IPS DF 6.9 (cell line): ENCODE data around the gene CTNNA2.

Experiments used
- DNase-seq: peaks from one replicate; pipeline ENCODE4 v3.0.0-alpha.2; 2013; ENCODE audit warnings: low read depth, low spot score
- H3K27ac ChIP-seq: one replicate; pipeline ENCODE4 v1.5.1; 2013; ENCODE audit warnings: low read length, control low read depth
- H3K27me3 ChIP-seq: 2 replicates; pipeline ENCODE4 v1.6.1; 2013; ENCODE audit warnings: mild to moderate bottlenecking, low read length; ENCODE audit not compliant: control insufficient read depth, insufficient read depth
- H3K36me3 ChIP-seq: 2 replicates; pipeline ENCODE4 v1.6.1; 2013; ENCODE audit warnings: low read length; ENCODE audit not compliant: control insufficient read depth, insufficient read depth
- H3K4me1 ChIP-seq: 2 replicates; pipeline ENCODE4 v1.6.1; 2013; ENCODE audit warnings: low read length; ENCODE audit not compliant: control insufficient read depth, insufficient read depth
- H3K4me3 ChIP-seq: 2 replicates; pipeline ENCODE4 v1.5.1; 2013; ENCODE audit warnings: mild to moderate bottlenecking, low read length
- H3K9me3 ChIP-seq: 2 replicates; pipeline ENCODE4 v1.6.1; 2013; ENCODE audit warnings: low read length, inconsistent platforms; ENCODE audit not compliant: control insufficient read depth, insufficient read depth
- WGBS: extraction: QIAGEN DNeasy Blood & Tissue Kit; methylation state at CpG from one replicate; pipeline ENCODE4 v1.1.7; 2013; ENCODE audit warnings: mixed read lengths, missing lambda C conversion rate; ENCODE audit not compliant: insufficient read length, insufficient coverage; 5-methylcytosine and 5-hydroxymethylcytosine counted together

Gene CTNNA2

DNA sequence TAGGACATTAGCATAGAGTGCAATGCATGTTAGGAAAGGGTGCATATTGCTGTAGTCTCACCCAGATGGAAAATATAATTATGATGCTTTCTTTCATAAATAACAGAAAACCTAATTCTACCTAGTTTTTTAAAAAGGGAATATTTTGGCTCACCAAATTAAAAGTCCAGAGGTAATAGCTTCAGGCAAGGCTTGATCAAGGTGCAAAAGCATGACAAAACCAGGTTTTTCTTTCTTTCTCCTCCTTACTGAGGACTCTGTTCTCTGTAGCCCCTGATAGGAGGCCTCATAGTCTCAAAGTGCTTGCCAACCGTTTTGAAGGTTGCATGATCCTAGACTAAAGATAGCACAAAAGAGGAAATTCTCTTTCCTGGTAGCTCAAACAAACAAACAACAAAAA is 349.9 kb downstream of the CTNNA2 start:
- no peaks in the 10 kb centered on the region for H3K27me3 ChIP-seq
- no peak overlapping the region for H3K4me3 ChIP-seq
- DNase-seq, result no peak
- H3K4me1 ChIP-seq, result no peaks in the 10 kb centered on the region
- no peak overlapping the region for H3K27ac ChIP-seq
- H3K36me3 ChIP-seq, result no peaks in the 10 kb centered on the region
- no peaks in the 10 kb centered on the region for H3K9me3 ChIP-seq
- no CpG with 5 or more reads among the region's 1 CpG for WGBS

GRCh38 chr2:79872656-79873055 is 359.8 kb downstream of the CTNNA2 start:
- Histone ChIP-seq H3K9me3 (no peaks in the 10 kb centered on the region), H3K27ac (no peak overlapping the region), H3K36me3 (no peaks in the 10 kb centered on the region), H3K4me3 (no peak overlapping the region), H3K4me1 (no peaks in the 10 kb centered on the region; the same call in 1 of the 2 replicates), H3K27me3 (no peaks in the 10 kb centered on the region)
- DNase-seq, result no peak
- no CpG with 5 or more reads among the region's 2 CpGs for WGBS

DNA sequence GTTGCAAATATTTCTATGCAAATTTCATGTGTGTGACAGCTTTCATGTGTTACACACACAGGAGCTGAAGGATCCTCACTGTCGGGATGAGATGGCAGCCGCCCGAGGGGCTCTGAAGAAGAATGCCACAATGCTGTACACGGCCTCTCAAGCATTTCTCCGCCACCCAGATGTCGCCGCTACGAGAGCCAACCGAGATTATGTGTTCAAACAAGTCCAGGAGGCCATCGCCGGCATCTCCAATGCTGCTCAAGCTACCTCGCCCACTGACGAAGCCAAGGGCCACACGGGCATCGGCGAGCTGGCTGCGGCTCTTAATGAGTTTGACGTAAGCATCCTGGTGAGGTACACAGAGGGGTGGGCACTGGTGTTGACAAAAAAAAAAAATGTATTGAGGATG is 361.2 kb downstream of the CTNNA2 start:
- no peaks in the 10 kb centered on the region for H3K36me3 ChIP-seq
- DNase-seq, result no peak
- H3K27me3 ChIP-seq, result no peaks in the 10 kb centered on the region
- no peaks in the 10 kb centered on the region; the same call in 1 of the 2 replicates for H3K4me1 ChIP-seq
- no CpG with 5 or more reads among the region's 18 CpGs for WGBS
- no peak overlapping the region for H3K4me3 ChIP-seq
- no peak overlapping the region for H3K27ac ChIP-seq
- no peaks in the 10 kb centered on the region for H3K9me3 ChIP-seq

DNA sequence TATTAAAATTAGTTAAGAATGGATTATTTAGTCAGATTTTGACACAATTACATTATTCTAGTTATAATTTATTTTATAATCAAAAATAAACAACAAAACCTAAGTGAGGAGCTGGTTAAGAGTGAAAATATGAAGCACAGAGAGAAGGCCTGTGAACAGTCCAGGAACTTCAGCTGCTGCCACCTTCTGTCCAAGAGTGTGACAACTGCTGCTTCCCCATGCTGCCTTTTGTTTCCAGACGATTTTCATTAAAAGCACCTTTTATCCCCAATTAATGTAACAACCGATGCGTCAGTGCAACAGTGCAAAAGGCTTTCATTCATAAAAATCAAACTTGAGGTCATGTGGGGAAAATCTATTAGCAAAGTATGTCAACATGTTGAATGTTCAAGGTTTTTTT is 363.6 kb downstream of the CTNNA2 start:
- no peaks in the 10 kb centered on the region; the same call in 1 of the 2 replicates for H3K4me1 ChIP-seq
- no peaks in the 10 kb centered on the region for H3K9me3 ChIP-seq
- no peaks in the 10 kb centered on the region for H3K27me3 ChIP-seq
- no peak overlapping the region for H3K27ac ChIP-seq
- no peak overlapping the region for H3K4me3 ChIP-seq
- no CpG with 5 or more reads among the region's 3 CpGs for WGBS
- no peak for DNase-seq
- no peaks in the 10 kb centered on the region for H3K36me3 ChIP-seq

- no CpG with 5 or more reads among the region's 6 CpGs for WGBS
- Histone ChIP-seq H3K9me3 (no peaks in the 10 kb centered on the region), H3K4me3 (no peak overlapping the region), H3K36me3 (no peaks in the 10 kb centered on the region), H3K27me3 (no peaks in the 10 kb centered on the region), H3K27ac (no peak overlapping the region), H3K4me1 (no peaks in the 10 kb centered on the region; the same call in 1 of the 2 replicates)
- no peak for DNase-seq
Observed at GRCh38 chr2:79882548-79882947, 369.7 kb downstream of the CTNNA2 start.

- no peak overlapping the region for H3K4me3 ChIP-seq
- no peaks in the 10 kb centered on the region for H3K4me1 ChIP-seq
- no peaks in the 10 kb centered on the region for H3K27me3 ChIP-seq
- DNase-seq, result no peak
- no peak overlapping the region for H3K27ac ChIP-seq
- WGBS, result no CpG with 5 or more reads among the region's 7 CpGs
- H3K9me3 ChIP-seq, result no peaks in the 10 kb centered on the region
- H3K36me3 ChIP-seq, result no peaks in the 10 kb centered on the region
Observed at GRCh38 chr2:79887747-79888374, 375.0 kb downstream of the CTNNA2 start.

DNA sequence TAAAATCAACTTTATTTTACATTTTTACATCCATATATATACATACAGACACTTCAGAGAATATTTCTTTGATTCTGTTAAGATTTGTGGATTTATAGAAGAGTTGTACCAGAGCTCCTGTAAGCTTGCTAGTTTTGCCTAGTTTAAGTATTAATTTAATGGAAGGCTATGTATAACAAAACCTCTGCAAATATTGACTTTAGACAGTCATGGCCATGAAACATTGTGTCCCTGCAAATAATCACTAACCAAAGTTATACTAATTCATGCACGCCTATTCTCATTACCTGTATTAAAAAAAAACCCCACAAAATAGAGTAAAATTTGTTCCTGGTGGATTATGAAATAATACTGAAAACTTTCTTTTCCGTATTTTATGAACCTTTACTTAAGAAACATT is 379.3 kb downstream of the CTNNA2 start:
- H3K4me3 ChIP-seq, result no peak overlapping the region
- no peaks in the 10 kb centered on the region for H3K36me3 ChIP-seq
- DNase-seq, result no peak
- H3K9me3 ChIP-seq, result no peaks in the 10 kb centered on the region
- H3K4me1 ChIP-seq, result no peaks in the 10 kb centered on the region
- no peak overlapping the region for H3K27ac ChIP-seq
- H3K27me3 ChIP-seq, result no peaks in the 10 kb centered on the region
- WGBS, result no CpG with 5 or more reads among the region's 2 CpGs

DNA sequence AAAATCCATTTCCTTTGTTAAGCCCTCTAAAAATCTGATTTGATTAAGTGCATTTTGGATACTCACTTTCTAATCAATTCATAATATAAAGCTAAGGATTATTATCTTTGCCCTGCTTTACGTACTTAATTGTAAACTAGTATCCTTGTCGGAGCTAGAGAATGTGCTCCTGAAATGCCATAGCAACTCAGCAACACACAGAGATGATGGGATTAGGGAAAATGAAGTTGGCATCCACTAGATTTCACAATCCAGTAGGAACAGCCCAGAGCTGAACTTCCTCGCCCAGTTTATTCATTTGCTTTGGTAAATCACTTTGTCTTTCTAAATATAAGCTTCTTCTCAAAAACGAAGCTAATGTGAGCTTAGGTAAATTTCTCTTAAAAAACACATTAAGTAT is 386.3 kb downstream of the CTNNA2 start:
- DNase-seq, result no peak
- Histone ChIP-seq H3K4me3 (no peak overlapping the region), H3K36me3 (no peaks in the 10 kb centered on the region), H3K9me3 (no peaks in the 10 kb centered on the region), H3K4me1 (no peaks in the 10 kb centered on the region), H3K27me3 (no peaks in the 10 kb centered on the region), H3K27ac (no peak overlapping the region)
- no CpG with 5 or more reads among the region's 4 CpGs for WGBS

- H3K36me3 ChIP-seq, result no peaks in the 10 kb centered on the region
- no peaks in the 10 kb centered on the region for H3K27me3 ChIP-seq
- H3K4me1 ChIP-seq, result no peaks in the 10 kb centered on the region
- H3K27ac ChIP-seq, result no peak overlapping the region
- no peaks in the 10 kb centered on the region for H3K9me3 ChIP-seq
- H3K4me3 ChIP-seq, result no peak overlapping the region
- no peak for DNase-seq
Observed at GRCh38 chr2:79901161-79901560, 388.3 kb downstream of the CTNNA2 start.

DNA sequence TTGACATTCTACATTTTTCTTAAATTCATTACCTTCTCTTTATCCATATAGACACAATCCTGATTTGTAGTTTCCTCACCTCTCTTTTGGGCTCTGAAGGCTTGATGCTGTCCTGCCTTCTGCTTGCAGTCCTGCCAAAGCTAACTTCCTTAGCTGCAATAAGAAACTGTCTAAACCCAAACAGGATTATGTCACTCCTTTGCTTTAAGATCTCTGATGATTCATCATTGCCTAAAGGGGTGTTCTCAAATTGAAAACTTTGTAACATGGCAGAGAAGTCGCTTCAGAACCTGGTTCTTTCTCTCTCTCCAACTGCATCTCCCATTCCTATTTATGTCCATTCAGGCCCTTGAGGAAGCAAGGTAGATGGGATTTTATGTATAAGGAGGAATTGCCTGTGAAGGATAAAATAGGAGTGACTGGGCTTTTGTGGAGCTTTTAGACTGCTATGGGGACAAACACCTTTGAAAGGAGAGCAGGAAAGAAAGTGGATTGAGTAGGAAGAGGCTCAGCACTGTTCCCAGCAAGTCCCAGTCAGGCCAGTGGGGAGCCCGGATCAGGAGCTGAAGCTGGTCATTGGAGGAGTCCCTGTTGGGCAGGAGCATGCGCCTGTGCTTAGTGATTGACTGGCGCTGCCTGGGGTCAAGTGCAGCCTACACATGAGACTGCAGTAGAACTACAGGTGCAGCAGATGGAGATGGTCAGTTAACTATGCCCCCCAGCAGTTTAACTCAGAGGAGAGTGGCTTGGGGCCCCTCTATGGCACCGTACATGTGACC is 390.6 kb downstream of the CTNNA2 start:
- Histone ChIP-seq H3K4me1 (no peaks in the 10 kb centered on the region), H3K36me3 (no peaks in the 10 kb centered on the region), H3K27me3 (no peaks in the 10 kb centered on the region), H3K4me3 (no peak overlapping the region), H3K9me3 (no peaks in the 10 kb centered on the region), H3K27ac (no peak overlapping the region)
- DNase-seq, result no peak
- no CpG with 5 or more reads among the region's 5 CpGs for WGBS
